ENCODE results near the gene SLC24A4. TPM values are rescaled to one million over a fixed set of nuclear protein-coding genes. Genes with fewer than 3 reads are reported as not detected.

SLC24A4 gene, protein sequence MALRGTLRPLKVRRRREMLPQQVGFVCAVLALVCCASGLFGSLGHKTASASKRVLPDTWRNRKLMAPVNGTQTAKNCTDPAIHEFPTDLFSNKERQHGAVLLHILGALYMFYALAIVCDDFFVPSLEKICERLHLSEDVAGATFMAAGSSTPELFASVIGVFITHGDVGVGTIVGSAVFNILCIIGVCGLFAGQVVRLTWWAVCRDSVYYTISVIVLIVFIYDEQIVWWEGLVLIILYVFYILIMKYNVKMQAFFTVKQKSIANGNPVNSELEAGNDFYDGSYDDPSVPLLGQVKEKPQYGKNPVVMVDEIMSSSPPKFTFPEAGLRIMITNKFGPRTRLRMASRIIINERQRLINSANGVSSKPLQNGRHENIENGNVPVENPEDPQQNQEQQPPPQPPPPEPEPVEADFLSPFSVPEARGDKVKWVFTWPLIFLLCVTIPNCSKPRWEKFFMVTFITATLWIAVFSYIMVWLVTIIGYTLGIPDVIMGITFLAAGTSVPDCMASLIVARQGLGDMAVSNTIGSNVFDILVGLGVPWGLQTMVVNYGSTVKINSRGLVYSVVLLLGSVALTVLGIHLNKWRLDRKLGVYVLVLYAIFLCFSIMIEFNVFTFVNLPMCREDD
- 10 to 100 TPM in 1 of 4 donors, 1 to 10 TPM in 3; 6.9 to 15.1 (median 8.3) TPM for total RNA-seq

GRCh38 chr14:92323011-92323915 is at the start of gene SLC24A4:
SLC24A4 (plus strand) TSS chr14:92323165; CDS start chr14:92323831, 666 bp downstream.
- Histone ChIP-seq H3K4me3 (peak within 1 kb of the TSS; percentile 9 to 55 (median 35)), H3K9me3 (no peaks in the 10 kb centered on the region), H3K27me3 (peaks cover 0 to 32% of the 10 kb centered on the region in 2 donors), H3K36me3 (no peaks in the 10 kb centered on the region), H3K4me1 (peaks cover 0 to 23% (median 8%) of the 10 kb centered on the region in 4 donors), H3K27ac (no peak within 1 kb of the TSS)
- TF ChIP-seq POLR2A (IDR thresholded peaks at IDR 0.05) (no peak), EP300 (IDR thresholded peaks at IDR 0.05) (no peak)
- TF ChIP-seq, protein P1, sequence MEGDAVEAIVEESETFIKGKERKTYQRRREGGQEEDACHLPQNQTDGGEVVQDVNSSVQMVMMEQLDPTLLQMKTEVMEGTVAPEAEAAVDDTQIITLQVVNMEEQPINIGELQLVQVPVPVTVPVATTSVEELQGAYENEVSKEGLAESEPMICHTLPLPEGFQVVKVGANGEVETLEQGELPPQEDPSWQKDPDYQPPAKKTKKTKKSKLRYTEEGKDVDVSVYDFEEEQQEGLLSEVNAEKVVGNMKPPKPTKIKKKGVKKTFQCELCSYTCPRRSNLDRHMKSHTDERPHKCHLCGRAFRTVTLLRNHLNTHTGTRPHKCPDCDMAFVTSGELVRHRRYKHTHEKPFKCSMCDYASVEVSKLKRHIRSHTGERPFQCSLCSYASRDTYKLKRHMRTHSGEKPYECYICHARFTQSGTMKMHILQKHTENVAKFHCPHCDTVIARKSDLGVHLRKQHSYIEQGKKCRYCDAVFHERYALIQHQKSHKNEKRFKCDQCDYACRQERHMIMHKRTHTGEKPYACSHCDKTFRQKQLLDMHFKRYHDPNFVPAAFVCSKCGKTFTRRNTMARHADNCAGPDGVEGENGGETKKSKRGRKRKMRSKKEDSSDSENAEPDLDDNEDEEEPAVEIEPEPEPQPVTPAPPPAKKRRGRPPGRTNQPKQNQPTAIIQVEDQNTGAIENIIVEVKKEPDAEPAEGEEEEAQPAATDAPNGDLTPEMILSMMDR (IDR thresholded peaks at IDR 0.05) = no peak
- DNase-seq (ENCODE audit: low spot score in 2 of 2) = no peak
- 0 to 1% methylated on average over 37 to 70 of the region's 117 CpGs for WGBS, 2 donors

DNA sequence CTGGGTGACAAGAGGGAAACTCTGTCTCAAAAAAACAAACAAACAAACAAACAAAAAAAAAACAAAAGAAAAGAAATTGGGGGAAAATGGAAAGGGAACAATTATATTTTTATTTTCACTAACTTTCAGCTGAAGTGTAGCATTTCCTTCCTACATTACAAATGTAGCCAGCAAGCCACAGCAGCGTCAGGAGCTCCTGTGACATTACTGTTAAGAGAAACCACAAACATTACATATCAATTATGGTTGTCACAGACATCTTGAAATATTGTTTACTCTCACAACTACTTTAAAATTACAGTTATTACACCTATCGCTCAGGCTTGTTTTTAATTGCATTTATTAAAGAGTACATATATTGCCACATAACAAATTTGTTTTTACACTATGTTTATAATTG is 49.8 kb upstream of the SLC24A4 start:
- WGBS, 2 donors = 77 to 78% methylated on average over 2 of the region's 2 CpGs
- Histone ChIP-seq H3K9me3 (no peaks in the 10 kb centered on the region), H3K27ac (no peak overlapping the region), H3K4me3 (no peak overlapping the region), H3K4me1 (no peaks in the 10 kb centered on the region), H3K27me3 (peaks cover 0 to 5% of the 10 kb centered on the region in 2 donors), H3K36me3 (no peaks in the 10 kb centered on the region)
- DNase-seq (ENCODE audit: low spot score in 2 of 2) = no peak
- no peak for TF ChIP-seq POLR2A (IDR thresholded peaks at IDR 0.05)
- no peak for TF ChIP-seq EP300 (IDR thresholded peaks at IDR 0.05)

GRCh38 chr14:92274055-92274454 is 48.9 kb upstream of the SLC24A4 start:
- Histone ChIP-seq H3K9me3 (no peaks in the 10 kb centered on the region), H3K36me3 (no peaks in the 10 kb centered on the region), H3K27me3 (peaks cover 0 to 5% of the 10 kb centered on the region in 2 donors), H3K4me3 (no peak overlapping the region), H3K27ac (no peak overlapping the region), H3K4me1 (no peaks in the 10 kb centered on the region)
- no peak for TF ChIP-seq POLR2A (IDR thresholded peaks at IDR 0.05)
- TF ChIP-seq, protein P1 (IDR thresholded peaks at IDR 0.05) = no peak
- no peak for TF ChIP-seq EP300 (IDR thresholded peaks at IDR 0.05)
- no peak for DNase-seq (ENCODE audit: low spot score in 2 of 2)
- WGBS, 2 donors = 77 to 84% methylated on average over 7 of the region's 7 CpGs

DNA sequence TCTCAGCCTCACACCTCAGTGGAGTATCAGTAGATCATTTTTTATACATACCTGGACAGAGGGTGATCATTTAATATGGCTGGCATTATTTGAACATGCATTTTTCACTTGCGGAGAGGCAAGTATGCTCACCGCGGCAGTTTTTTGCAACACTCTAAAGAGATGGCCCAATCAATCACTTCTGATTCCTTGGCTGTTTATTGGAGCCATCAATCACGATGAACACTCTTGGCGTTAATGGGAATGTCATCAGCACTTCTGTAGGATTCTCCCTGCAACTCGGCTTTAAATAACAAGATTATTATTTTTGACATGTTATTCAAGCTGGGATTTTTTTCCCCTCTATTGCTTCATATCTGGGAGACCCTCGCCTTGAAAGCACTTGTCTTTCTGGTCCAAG is 46.9 kb upstream of the SLC24A4 start:
- Histone ChIP-seq H3K36me3 (no peaks in the 10 kb centered on the region), H3K4me3 (no peak overlapping the region), H3K4me1 (no peaks in the 10 kb centered on the region), H3K27ac (no peak overlapping the region), H3K9me3 (no peaks in the 10 kb centered on the region), H3K27me3 (peaks cover 0 to 5% of the 10 kb centered on the region in 2 donors)
- no peak for DNase-seq (ENCODE audit: low spot score in 2 of 2)
- 86 to 91% methylated on average over 7 of the region's 7 CpGs for WGBS, 2 donors
- TF ChIP-seq EP300 (IDR thresholded peaks at IDR 0.05) = no peak
- no peak for TF ChIP-seq POLR2A (IDR thresholded peaks at IDR 0.05)
- TF ChIP-seq, protein P1 (IDR thresholded peaks at IDR 0.05) = no peak

- Histone ChIP-seq H3K36me3 (no peaks in the 10 kb centered on the region), H3K4me3 (no peak overlapping the region), H3K27me3 (peaks cover 0 to 5% of the 10 kb centered on the region in 2 donors), H3K4me1 (no peaks in the 10 kb centered on the region), H3K27ac (no peak overlapping the region), H3K9me3 (no peaks in the 10 kb centered on the region)
- no peak for DNase-seq (ENCODE audit: low spot score in 2 of 2)
- TF ChIP-seq EP300 (IDR thresholded peaks at IDR 0.05) (no peak), POLR2A (IDR thresholded peaks at IDR 0.05) (no peak)
- TF ChIP-seq, protein P1 (IDR thresholded peaks at IDR 0.05) = no peak
- WGBS, 2 donors = 83 to 85% methylated on average over 5 of the region's 5 CpGs
Measured at GRCh38 chr14:92277031-92277430, 45.9 kb upstream of the SLC24A4 start.
